Measurements from ENCODE around the gene MRPS17. TPM values are rescaled to one million over a fixed set of nuclear protein-coding genes. Genes with fewer than 3 reads are reported as not detected.
"Not testable (repeated sequence)": the region's sequence is repeated elsewhere in the genome, so short reads cannot be mapped to it uniquely, and the experiment has no call there.

MRPS17 gene
- total RNA-seq (10 to 100 TPM; 11.4 to 14.6 TPM), polyA plus RNA-seq (10 to 100 TPM; 18.0 to 21.4 (median 20.8) TPM), total RNA-seq (3.0 to 14.0 (median 6.5) reads per million in 6 experiments)

- Mint-ChIP-seq H3K4me1 (peaks cover 7 to 29% (median 19%) of the 10 kb centered on the region in 4 donors), H3K36me3 (peaks cover 0 to 30% (median 0%) of the 10 kb centered on the region in 3 donors), H3K9me3 (no peaks in the 10 kb centered on the region), H3K4me3 (peak within 1 kb of the TSS; percentile 92 to 99 (median 95)), H3K27ac (peak within 1 kb of the TSS; percentile 92 to 99 (median 96)), H3K27me3 (no peaks in the 10 kb centered on the region)
- POLR2A ChIA-PET = interaction anchor here (0.6 to 1.2 kb wide), 3 partner anchors 9 to 99 kb away, joined by 3 to 4 read pairs (median 3); partner anchors contain the start of gene NIPSNAP2
- ATAC-seq (peak; percentile 100), DNase-seq (peak; percentile 84 to 96 (median 94))
Observed at GRCh38 chr7:55951637-55952351, at the start of gene MRPS17. MRPS17 (plus strand) TSS chr7:55951877; CDS start chr7:55953196, 1,319 bp downstream.

DNA sequence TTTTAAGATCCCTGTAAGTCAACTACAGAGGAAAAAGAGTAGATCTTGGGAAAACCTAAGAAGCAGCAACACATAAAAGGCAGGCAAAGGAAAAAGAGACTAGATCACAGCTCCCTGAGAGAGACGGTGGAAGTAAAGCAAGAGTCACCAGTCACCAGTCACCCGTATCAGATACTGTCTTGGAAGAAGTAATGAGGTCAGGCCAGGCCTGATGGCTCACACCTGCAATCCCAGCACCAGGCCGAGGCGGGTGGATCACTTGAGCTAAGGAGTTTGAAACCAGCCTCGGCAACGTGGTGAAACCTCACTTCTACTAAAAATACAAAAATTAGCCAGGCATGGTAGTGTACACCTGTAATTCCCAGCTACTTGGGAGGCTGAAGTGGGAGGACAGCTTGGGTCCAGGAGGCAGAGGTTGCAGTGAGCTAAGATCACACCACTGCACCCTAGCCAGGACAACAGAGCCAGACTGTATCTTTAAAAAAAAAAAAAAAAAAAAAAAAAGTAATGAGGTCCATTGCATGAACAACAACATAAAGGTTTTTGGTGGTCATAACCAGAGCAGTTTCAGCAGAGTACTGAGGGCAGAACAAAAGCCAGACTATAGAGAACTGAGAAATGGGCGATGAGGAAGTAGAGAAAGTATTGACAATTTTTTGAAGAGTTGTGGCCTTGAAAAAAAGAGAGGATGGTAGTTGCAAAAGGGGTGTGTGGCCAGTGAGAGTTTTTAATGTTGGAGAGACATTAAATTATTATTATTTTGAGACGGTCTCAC is 47.5 kb upstream of the MRPS17 start:
- peak overlapping the region in 3 of 10 donors; percentile 15 to 72 (median 38) for H3K27ac Mint-ChIP-seq

DNA sequence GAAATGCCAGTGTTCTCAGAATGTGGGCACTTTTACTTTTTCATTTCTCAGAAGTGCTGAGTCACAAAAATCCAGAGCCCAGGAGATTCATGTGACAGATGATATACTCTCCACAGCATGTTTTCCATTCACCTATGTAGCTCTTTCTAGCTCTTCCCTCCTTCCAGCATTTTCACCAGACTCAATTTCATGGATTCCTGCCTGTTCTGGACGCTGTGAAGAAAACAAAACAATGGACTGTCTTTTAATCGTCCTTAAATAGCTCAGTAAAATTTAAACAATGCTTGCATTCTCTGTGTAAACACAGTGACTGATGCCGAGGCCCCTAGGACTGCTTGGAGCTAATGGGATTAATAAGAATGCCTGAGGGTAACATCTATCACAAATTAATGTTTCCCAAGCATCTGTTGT is 38.9 kb upstream of the MRPS17 start:
- peaks cover 13 to 24% (median 19%) of the 10 kb centered on the region in 3 donors for H3K36me3 Mint-ChIP-seq
- no peak overlapping the region for H3K4me3 Mint-ChIP-seq
- no peak for DNase-seq
- no peak for ATAC-seq
- H3K27me3 Mint-ChIP-seq = no peaks in the 10 kb centered on the region
- peaks cover 0 to 3% (median 0%) of the 10 kb centered on the region in 4 donors for H3K4me1 Mint-ChIP-seq
- H3K27ac Mint-ChIP-seq = peak overlapping the region in 2 of 10 donors; percentile 43 to 56
- H3K9me3 Mint-ChIP-seq = no peaks in the 10 kb centered on the region
- POLR2A ChIA-PET = no interaction called here

More for the DNA sequence above, 47.5 kb upstream of the MRPS17 start:
- POLR2A ChIA-PET = no interaction called here
- no peak for DNase-seq
- H3K4me3 Mint-ChIP-seq = no peak overlapping the region
- H3K27me3 Mint-ChIP-seq = no peaks in the 10 kb centered on the region
- no peak for ATAC-seq
- H3K4me1 Mint-ChIP-seq = peaks cover 0 to 8% (median 0%) of the 10 kb centered on the region in 4 donors
- peaks cover 8 to 25% (median 8%) of the 10 kb centered on the region in 3 donors for H3K36me3 Mint-ChIP-seq
- H3K9me3 Mint-ChIP-seq = peaks cover 0 to 10% (median 1%) of the 10 kb centered on the region in 9 donors

GRCh38 chr7:55917771-55918170 is 33.9 kb upstream of the MRPS17 start:
- no peaks in the 10 kb centered on the region for H3K27me3 Mint-ChIP-seq
- DNase-seq (no peak), ATAC-seq (no peak)
- H3K4me1 Mint-ChIP-seq = no peaks in the 10 kb centered on the region
- H3K27ac Mint-ChIP-seq = no peak overlapping the region
- no peak overlapping the region for H3K4me3 Mint-ChIP-seq
- POLR2A ChIA-PET = no interaction called here
- H3K9me3 Mint-ChIP-seq = peaks cover 0 to 3% (median 0%) of the 10 kb centered on the region in 9 donors
- peaks cover 8 to 23% (median 11%) of the 10 kb centered on the region in 3 donors for H3K36me3 Mint-ChIP-seq

DNA sequence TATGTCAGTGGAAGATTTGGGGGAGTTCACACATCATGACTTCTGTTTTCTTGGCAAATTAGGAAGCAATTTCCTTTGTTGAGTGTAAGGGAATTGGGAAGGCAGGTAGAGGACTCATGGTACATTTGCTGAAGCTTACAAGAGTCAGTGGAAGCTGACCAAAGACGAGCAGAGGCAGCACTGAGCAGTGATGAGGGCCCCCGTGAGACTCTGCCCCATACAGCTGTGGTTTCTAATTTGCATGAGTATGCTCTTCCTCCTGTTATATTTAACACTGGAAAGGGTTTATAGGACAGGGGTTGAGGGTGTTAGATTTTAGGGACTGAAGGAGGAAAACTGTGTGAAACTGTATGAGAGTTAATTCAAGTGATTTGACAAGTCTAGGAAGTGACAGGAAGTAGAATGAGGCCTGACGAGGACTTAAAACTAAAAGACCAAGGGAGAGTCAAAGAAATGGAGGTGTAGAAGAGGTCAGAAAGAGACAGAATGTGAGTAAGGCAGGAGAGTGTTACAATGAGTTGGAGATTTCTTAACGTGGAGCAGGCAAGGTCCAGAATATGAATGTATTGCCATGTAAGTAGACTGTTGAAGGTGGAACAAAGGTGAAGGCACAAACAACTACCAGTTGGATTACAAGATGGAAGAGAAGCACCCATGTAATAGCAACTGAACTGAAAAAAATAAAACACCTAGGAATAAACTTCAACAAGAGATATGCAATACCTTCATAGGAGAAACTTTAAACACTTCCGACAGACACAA is 23.5 kb upstream of the MRPS17 start:
- Mint-ChIP-seq H3K27ac (no peak overlapping the region), H3K4me3 (no peak overlapping the region), H3K4me1 (no peaks in the 10 kb centered on the region), H3K36me3 (peaks cover 11 to 23% (median 13%) of the 10 kb centered on the region in 3 donors), H3K9me3 (peaks cover 0 to 18% (median 0%) of the 10 kb centered on the region in 9 donors), H3K27me3 (no peaks in the 10 kb centered on the region)
- DNase-seq = no peak
- no peak for ATAC-seq
- POLR2A ChIA-PET = no interaction called here

GRCh38 chr7:55931421-55932151 is 20.1 kb upstream of the MRPS17 start:
- Mint-ChIP-seq H3K27ac (no peak overlapping the region), H3K36me3 (peaks cover 0 to 17% (median 17%) of the 10 kb centered on the region in 3 donors), H3K4me3 (no peak overlapping the region), H3K27me3 (no peaks in the 10 kb centered on the region), H3K4me1 (no peaks in the 10 kb centered on the region), H3K9me3 (peaks cover 0 to 49% (median 10%) of the 10 kb centered on the region in 9 donors)
- ATAC-seq = no peak
- no peak for DNase-seq
- POLR2A ChIA-PET = no interaction called here

DNA sequence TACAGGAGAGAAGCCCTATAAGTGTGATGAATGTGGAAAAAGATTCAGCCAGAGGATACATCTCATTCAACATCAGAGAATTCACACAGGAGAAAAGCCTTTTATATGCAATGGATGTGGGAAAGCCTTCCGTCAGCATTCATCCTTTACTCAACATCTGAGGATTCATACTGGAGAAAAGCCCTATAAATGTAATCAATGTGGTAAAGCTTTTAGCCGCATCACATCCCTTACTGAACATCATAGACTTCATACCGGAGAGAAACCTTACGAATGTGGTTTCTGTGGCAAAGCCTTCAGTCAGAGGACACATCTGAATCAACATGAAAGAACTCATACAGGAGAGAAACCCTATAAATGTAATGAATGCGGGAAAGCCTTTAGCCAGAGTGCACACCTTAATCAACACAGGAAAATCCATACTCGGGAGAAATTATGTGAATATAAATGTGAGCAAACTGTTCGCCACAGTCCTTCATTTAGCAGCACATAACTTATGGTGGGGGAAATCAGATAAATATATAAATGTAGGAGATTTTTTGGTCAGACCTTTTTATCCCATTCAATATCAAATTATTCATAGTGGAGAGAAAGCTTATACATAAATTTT is 12.1 kb upstream of the MRPS17 start:
- no peak overlapping the region for H3K4me3 Mint-ChIP-seq
- POLR2A ChIA-PET = no interaction called here
- H3K27me3 Mint-ChIP-seq = no peaks in the 10 kb centered on the region
- no peak for DNase-seq
- no peaks in the 10 kb centered on the region for H3K4me1 Mint-ChIP-seq
- H3K9me3 Mint-ChIP-seq = peaks cover 11 to 88% (median 43%) of the 10 kb centered on the region in 9 donors
- no peak overlapping the region for H3K27ac Mint-ChIP-seq
- H3K36me3 Mint-ChIP-seq = peaks cover 11 to 43% (median 37%) of the 10 kb centered on the region in 3 donors
- no peak for ATAC-seq

DNA sequence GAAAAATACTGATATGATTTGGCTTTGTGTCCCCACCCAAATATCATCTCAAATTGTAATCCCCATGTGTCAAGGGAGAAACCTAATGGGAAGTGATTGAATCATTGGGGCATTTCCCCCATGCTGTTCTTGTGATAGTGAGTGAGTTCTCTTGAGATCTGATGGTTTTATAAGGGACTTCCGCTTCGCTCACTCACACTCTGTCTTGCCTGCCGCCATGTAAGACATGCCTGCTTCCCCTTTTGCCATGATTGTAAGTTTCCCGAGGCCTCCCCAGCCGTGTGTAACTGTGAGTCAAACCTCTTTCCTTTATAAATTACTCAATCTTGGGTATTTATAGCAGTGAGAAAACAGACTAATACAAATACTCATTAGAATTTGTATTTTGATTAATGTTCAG is 5.1 kb upstream of the MRPS17 start:
- POLR2A ChIA-PET = no interaction called here
- H3K4me1 Mint-ChIP-seq = peaks cover under 1 to 2% (median 2%) of the 10 kb centered on the region in 4 donors
- H3K4me3 Mint-ChIP-seq = no peak overlapping the region
- no peaks in the 10 kb centered on the region for H3K27me3 Mint-ChIP-seq
- ATAC-seq (no peak), DNase-seq (no peak)
- peaks cover 4 to 16% (median 16%) of the 10 kb centered on the region in 3 donors for H3K36me3 Mint-ChIP-seq
- no peak overlapping the region for H3K27ac Mint-ChIP-seq
- H3K9me3 Mint-ChIP-seq = peaks cover 7 to 32% (median 17%) of the 10 kb centered on the region in 9 donors

DNA sequence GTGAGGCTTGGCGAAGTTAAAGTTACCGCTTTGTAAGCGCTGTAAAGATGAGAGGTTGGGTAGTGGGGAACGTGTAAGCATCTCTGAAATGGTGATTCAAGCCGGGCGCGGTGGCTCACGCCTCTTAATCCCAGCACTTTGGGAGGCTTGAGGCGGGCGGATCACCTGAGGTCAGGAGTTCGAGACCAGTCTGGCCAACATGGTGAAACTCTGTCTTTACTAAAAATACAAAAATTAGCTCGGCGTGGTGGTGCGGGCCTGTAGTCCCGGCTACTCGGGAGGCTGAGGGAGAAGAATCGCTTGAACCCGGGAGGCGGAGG is 635 bp downstream of the MRPS17 start:
- ATAC-seq, POLR2A ChIA-PET, H3K27me3 Mint-ChIP-seq, DNase-seq, H3K9me3 Mint-ChIP-seq: not testable (repeated sequence)
- Mint-ChIP-seq H3K36me3 (peaks cover 0 to 30% (median 0%) of the 10 kb centered on the region in 3 donors), H3K4me1 (peaks cover 7 to 29% (median 19%) of the 10 kb centered on the region in 4 donors), H3K27ac (peak overlapping the region; percentile 92 to 99 (median 96)), H3K4me3 (peak overlapping the region; percentile 92 to 99 (median 95))

DNA sequence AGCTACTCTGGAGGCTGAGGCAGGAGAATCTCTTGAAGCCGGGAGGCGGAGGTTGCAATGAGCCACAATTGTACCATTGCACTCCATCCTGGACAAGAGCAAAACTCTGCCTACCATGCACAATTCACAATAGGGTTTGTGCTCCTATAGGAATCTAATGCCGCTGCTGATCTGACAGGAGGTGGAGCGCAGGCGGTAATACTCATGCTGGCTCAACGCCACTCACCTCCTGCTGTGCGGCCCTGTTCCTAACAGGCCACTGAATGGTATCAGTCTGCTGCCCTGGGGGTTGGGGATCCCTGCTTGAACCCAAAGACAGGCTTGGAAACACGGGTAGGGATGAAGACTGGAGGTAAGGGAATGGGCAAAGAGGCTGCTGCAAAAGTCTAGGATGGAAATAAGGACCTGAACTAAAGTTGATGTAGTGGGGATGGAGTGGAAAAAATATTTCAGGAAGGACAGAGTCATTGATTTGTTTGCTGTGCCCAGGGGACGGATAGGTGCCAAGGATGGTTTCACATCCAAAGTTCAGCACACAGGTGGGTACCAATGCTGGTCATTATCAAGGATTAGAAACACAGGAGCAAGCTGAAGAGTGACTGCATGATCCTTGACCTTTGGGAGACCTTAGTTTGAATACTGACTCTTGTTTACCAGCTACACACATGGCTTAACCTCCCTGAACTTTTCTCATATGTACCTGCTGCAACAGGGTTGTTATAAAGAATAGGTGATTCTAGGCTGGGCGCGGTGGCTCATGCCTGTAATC is 2.2 kb downstream of the MRPS17 start:
- Mint-ChIP-seq H3K27ac (peak overlapping the region in 8 of 10 donors; percentile 29 to 98 (median 80)), H3K9me3 (no peaks in the 10 kb centered on the region), H3K4me3 (peak overlapping the region in 9 of 10 donors; percentile 23 to 99 (median 94)), H3K27me3 (no peaks in the 10 kb centered on the region), H3K4me1 (peaks cover 13 to 33% (median 19%) of the 10 kb centered on the region in 4 donors), H3K36me3 (peaks cover 0 to 30% (median 0%) of the 10 kb centered on the region in 3 donors)
- POLR2A ChIA-PET = no interaction called here
- no peak for ATAC-seq
- DNase-seq = no peak

DNA sequence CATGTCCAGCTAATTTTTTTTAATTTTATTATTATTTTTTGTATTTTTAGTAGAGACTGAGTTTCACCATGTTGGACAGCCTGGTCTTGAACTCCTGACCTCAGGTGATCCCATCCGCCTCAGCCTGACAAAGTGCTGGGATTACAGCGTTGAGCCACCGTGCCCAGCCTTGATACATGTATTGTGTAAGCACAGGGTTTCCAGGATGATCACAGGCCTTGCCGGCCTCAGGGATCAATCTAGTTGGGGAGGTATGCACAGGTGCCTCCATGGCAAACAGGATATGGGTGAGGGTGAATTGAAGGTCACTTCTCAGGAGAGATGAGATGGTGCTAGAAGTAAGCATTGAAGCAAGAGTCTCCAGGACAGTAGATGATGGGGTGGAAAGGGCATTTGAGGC is 5.5 kb downstream of the MRPS17 start:
- peak overlapping the region in 1 of 10 donors; percentile 6 for H3K27ac Mint-ChIP-seq
- no peaks in the 10 kb centered on the region for H3K9me3 Mint-ChIP-seq
- peaks cover 0 to 30% (median 0%) of the 10 kb centered on the region in 3 donors for H3K36me3 Mint-ChIP-seq
- no peak for DNase-seq
- no peak for ATAC-seq
- H3K4me3 Mint-ChIP-seq = no peak overlapping the region
- peaks cover 7 to 27% (median 13%) of the 10 kb centered on the region in 4 donors for H3K4me1 Mint-ChIP-seq
- POLR2A ChIA-PET = no interaction called here
- H3K27me3 Mint-ChIP-seq = no peaks in the 10 kb centered on the region
